Measurements from ENCODE around the gene C14orf132. TPM values are rescaled to one million over a fixed set of nuclear protein-coding genes. Genes with fewer than 3 reads are reported as not detected.

C14orf132 gene
- total RNA-seq, 1 experiment from 2014 or later: 1.3 TPM

GRCh38 chr14:96081224-96081623 lies 42.1 kb downstream of the C14orf132 start:
- H3K36me3 Mint-ChIP-seq (ENCODE audit: insufficient read depth, unreplicated experiment): no peaks in the 10 kb centered on the region
- no peak overlapping the region for H3K4me3 Mint-ChIP-seq (ENCODE audit: low read depth, unreplicated experiment)
- H3K9me3 Mint-ChIP-seq (ENCODE audit: low read depth, unreplicated experiment): no peaks in the 10 kb centered on the region
- no peak overlapping the region for H3K27ac Mint-ChIP-seq (ENCODE audit: unreplicated experiment)
- intact Hi-C loops (cut with micrococcal nuclease; ENCODE audit: unreplicated experiment): no loop called here
- H3K4me1 Mint-ChIP-seq (ENCODE audit: low read depth, unreplicated experiment): peaks cover 28% of the 10 kb centered on the region
- no peak for TF ChIP-seq CTCF (IDR thresholded peaks at IDR 0.05; ENCODE audit: unreplicated experiment)
- no peak for DNase-seq
- H3K27me3 Mint-ChIP-seq (ENCODE audit: unreplicated experiment): peaks cover 13% of the 10 kb centered on the region
- CTCF ChIA-PET: no interaction called here
- BruUV-seq (replicated peaks): no TSS peak

GRCh38 chr14:96081767-96082400 lies 42.7 kb downstream of the C14orf132 start:
- Mint-ChIP-seq H3K9me3 (ENCODE audit: low read depth, unreplicated experiment) (no peaks in the 10 kb centered on the region), H3K27ac (ENCODE audit: unreplicated experiment) (no peak overlapping the region), H3K4me1 (ENCODE audit: low read depth, unreplicated experiment) (peaks cover 34% of the 10 kb centered on the region), H3K27me3 (ENCODE audit: unreplicated experiment) (peaks cover 7% of the 10 kb centered on the region), H3K36me3 (ENCODE audit: insufficient read depth, unreplicated experiment) (no peaks in the 10 kb centered on the region), H3K4me3 (ENCODE audit: low read depth, unreplicated experiment) (no peak overlapping the region)
- no TSS peak for BruUV-seq (replicated peaks)
- TF ChIP-seq CTCF (IDR thresholded peaks at IDR 0.05; ENCODE audit: unreplicated experiment): no peak
- DNase-seq: no peak
- CTCF ChIA-PET: no interaction called here
- intact Hi-C loops (cut with micrococcal nuclease; ENCODE audit: unreplicated experiment): no loop called here

- CTCF ChIA-PET: interaction anchor here (0.9 to 1.1 kb wide), 2 partner anchors 16 to 193 kb away, joined by 3 read pairs; no protein-coding TSS in a partner anchor
- Mint-ChIP-seq H3K27me3 (ENCODE audit: unreplicated experiment) (no peaks in the 10 kb centered on the region), H3K27ac (ENCODE audit: unreplicated experiment) (no peak overlapping the region), H3K4me3 (ENCODE audit: low read depth, unreplicated experiment) (no peak overlapping the region), H3K4me1 (ENCODE audit: low read depth, unreplicated experiment) (peaks cover 34% of the 10 kb centered on the region), H3K36me3 (ENCODE audit: insufficient read depth, unreplicated experiment) (no peaks in the 10 kb centered on the region), H3K9me3 (ENCODE audit: low read depth, unreplicated experiment) (no peaks in the 10 kb centered on the region)
- BruUV-seq (replicated peaks): no TSS peak
- DNase-seq: no peak
- no peak for TF ChIP-seq CTCF (IDR thresholded peaks at IDR 0.05; ENCODE audit: unreplicated experiment)
- intact Hi-C loops (cut with micrococcal nuclease; ENCODE audit: unreplicated experiment): no loop called here
These were observed 43.5 kb downstream of the C14orf132 start for GRCh38 chr14:96082420-96083300.

GRCh38 chr14:96083667-96084320 lies 44.6 kb downstream of the C14orf132 start:
- DNase-seq: peak; percentile 60
- H3K27me3 Mint-ChIP-seq (ENCODE audit: unreplicated experiment): no peaks in the 10 kb centered on the region
- BruUV-seq (replicated peaks): no TSS peak
- no peak overlapping the region for H3K27ac Mint-ChIP-seq (ENCODE audit: unreplicated experiment)
- peaks cover 34% of the 10 kb centered on the region for H3K4me1 Mint-ChIP-seq (ENCODE audit: low read depth, unreplicated experiment)
- intact Hi-C loops (cut with micrococcal nuclease; ENCODE audit: unreplicated experiment): no loop called here
- H3K36me3 Mint-ChIP-seq (ENCODE audit: insufficient read depth, unreplicated experiment): no peaks in the 10 kb centered on the region
- no peak for TF ChIP-seq CTCF (IDR thresholded peaks at IDR 0.05; ENCODE audit: unreplicated experiment)
- CTCF ChIA-PET: interaction anchor here (0.9 to 1.1 kb wide), 2 partner anchors 15 to 192 kb away, joined by 3 read pairs; no protein-coding TSS in a partner anchor
- no peaks in the 10 kb centered on the region for H3K9me3 Mint-ChIP-seq (ENCODE audit: low read depth, unreplicated experiment)
- no peak overlapping the region for H3K4me3 Mint-ChIP-seq (ENCODE audit: low read depth, unreplicated experiment)
